Gastroesophageal sphincter (tissue), 3 donors: Measurements from ENCODE around the gene TXNL4A.

Experiments
- EP300 ChIP-seq: sonication (generic); formaldehyde crosslinking; IDR thresholded peaks from one replicate; pipeline ENCODE4 v1.6.1; 2017; ENCODE audit warnings: antibody characterized with exemption, mild to moderate bottlenecking
- POLR2A ChIP-seq, 2 donors: fragments of 450-650 bp; IDR thresholded peaks; one replicate each; pipeline ENCODE4 v1.6.1; 2017; ENCODE audit warnings: antibody characterized with exemption in 2 of 2, mild to moderate bottlenecking in 2 of 2, moderate library complexity in 1 of 2
- POLR2AphosphoS5 ChIP-seq: sonication (generic); formaldehyde crosslinking; IDR thresholded peaks from one replicate; pipeline ENCODE4 v1.6.1; 2017; ENCODE audit warnings: antibody characterized with exemption
- TF ChIP-seq, protein P1 (sequence below), 4 experiments: fragments of 200-600 bp in 2 of 4; fragments of 450-650 bp in 2 of 4; sonication (generic) in 1 of 4; IDR thresholded peaks; one replicate each; pipeline ENCODE4 v1.5.1; 2017 to 2019; ENCODE audit warnings: antibody characterized with exemption in 4 of 4, mild to moderate bottlenecking in 2 of 4, moderate library complexity in 2 of 4

DNA sequence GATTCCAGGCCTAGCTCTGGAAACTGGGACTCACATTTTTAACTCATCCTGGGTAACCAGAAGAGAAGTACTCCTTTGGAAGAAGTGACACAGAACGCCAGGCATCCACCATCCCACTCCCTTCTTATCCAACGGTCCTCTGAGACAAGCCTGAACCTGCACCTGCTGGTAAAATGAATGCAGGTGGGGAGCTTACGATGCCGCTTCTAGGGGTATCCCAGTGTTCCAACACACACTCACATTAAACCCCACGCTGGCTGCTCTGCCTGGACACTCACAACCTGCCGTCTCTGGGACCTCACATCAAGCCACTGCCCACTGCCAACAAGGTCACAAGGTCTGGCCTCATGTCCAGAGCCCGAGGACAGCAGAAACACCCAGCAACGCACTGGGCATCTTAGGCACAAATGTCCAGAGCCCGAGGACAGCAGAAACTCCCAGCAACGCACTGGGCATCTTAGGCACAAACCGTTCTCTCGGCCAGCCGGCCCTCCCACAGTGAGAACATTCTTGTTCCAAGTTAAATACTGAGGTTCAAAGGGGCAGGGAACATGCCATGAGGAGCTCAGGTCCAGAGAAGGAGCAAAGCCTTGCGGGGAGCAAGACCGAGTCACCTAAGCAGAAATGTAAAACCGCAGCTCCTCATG lies 46.8 kb downstream of the TXNL4A start:
- TF ChIP-seq, protein P1, sequence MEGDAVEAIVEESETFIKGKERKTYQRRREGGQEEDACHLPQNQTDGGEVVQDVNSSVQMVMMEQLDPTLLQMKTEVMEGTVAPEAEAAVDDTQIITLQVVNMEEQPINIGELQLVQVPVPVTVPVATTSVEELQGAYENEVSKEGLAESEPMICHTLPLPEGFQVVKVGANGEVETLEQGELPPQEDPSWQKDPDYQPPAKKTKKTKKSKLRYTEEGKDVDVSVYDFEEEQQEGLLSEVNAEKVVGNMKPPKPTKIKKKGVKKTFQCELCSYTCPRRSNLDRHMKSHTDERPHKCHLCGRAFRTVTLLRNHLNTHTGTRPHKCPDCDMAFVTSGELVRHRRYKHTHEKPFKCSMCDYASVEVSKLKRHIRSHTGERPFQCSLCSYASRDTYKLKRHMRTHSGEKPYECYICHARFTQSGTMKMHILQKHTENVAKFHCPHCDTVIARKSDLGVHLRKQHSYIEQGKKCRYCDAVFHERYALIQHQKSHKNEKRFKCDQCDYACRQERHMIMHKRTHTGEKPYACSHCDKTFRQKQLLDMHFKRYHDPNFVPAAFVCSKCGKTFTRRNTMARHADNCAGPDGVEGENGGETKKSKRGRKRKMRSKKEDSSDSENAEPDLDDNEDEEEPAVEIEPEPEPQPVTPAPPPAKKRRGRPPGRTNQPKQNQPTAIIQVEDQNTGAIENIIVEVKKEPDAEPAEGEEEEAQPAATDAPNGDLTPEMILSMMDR (IDR thresholded peaks at IDR 0.05): no peak
- TF ChIP-seq POLR2AphosphoS5: no peak
- no peak for TF ChIP-seq EP300
- no peak for TF ChIP-seq POLR2A (IDR thresholded peaks at IDR 0.05)
